ENCODE results near the gene MYO10.

MYO10 gene

GRCh38 chr5:16916262-16916878 is 19.7 kb downstream of the MYO10 start:
- peak; percentile 57 for DNase-seq

DNA sequence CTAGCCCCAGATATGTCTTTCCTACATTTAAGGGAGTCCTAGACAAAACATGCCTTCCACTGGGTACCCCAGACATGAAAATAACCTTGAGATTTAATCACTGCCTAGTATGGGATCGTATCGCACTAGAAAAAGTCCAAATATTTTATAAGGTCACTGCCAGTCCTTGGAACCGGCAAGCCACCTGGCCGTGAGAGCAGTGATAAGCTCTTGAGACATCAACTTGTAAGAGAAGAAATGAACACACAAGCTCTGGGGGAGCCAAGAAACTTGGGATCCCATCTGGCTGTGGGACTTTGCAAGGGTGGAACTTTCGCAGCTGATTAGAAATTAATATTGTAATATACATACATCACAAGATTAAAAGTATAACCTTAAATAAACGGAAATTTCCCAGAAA is 21.5 kb downstream of the MYO10 start:
- DNase-seq, result no peak

- DNase-seq, result no peak
Observed at GRCh38 chr5:16914108-16914435, 22.0 kb downstream of the MYO10 start.

DNA sequence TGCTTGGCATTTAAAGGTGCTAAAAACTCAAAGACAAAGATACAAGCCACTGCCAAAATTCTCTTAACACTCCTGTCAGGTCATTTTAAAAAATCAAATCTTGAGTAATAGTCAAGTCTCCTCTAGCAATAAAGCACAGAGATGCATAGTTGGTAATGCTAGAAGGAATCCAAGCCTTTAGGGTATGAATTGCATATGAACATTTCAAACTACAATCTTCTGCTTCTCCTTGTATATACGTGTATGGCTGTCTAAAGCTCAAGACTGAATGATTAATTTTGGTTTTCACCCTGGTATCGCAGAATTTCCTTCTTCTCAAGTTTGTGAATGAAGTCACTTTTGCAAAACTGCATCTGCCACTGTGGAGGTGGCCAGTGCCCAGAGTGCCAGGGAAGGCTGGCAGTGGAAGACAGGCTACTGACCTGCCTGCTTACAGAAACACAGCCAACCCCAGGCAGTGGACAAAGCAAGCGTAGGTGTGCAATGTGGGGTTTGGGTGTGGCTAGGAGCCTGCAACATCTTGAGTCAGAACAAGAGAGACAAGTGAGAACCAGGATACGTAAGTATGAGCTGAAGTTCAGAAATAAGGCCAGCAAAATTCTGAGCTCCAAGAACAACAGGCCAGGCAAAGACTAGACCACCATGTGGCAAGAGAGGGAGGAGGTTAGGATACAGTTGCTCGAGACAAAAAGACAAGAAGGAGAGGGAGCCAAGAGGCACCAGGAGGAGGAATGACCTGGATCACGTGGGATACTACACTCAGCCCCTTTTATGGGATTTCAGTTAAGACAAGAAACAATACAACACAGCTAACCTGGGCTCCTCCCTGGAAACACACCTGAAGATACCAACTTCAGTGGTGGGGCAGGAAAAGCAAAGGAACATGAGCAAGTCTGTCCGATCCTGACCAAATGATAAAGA is 22.6 kb downstream of the MYO10 start:
- no peak for DNase-seq

DNA sequence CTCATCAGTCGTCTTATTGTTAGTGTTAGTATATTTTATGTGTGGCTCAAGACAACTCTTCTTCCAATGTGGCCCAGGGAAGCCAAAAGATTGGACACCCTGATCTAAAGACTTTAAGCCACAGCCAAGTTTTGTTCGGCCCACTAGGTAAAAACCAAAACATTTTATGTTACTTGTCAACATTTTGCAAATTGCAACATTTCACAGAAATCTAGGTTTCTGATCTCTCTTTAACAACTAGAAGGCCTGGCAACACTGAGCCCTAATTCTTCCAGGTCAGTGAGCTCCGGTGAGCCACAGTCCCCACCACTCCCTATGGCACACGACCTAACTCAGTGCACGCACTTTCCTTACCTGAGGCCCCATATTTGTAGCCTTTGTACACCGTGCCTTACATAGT is 24.0 kb downstream of the MYO10 start:
- DNase-seq, result no peak

DNA sequence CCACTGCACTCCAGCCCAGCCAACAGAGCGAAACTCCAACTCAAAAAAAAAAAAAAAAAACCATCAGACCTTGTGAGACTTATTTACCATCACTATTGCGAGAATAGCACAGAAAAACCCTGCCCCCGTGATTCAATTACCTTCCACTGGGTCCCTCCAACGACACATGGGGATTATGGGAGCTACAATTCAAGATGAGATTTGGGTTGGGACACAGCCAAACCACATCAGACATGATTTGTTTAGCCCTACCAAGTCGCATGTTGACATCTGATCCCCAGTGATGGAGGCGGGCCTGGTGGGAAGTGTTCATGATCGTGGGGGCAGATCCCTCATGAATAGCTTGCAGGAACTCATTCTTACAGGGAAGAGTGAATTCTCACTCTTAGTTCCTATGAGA is 26.6 kb downstream of the MYO10 start:
- peak; percentile 50 for DNase-seq

GRCh38 chr5:16907270-16907669 is 28.8 kb downstream of the MYO10 start:
- no peak for DNase-seq

DNA sequence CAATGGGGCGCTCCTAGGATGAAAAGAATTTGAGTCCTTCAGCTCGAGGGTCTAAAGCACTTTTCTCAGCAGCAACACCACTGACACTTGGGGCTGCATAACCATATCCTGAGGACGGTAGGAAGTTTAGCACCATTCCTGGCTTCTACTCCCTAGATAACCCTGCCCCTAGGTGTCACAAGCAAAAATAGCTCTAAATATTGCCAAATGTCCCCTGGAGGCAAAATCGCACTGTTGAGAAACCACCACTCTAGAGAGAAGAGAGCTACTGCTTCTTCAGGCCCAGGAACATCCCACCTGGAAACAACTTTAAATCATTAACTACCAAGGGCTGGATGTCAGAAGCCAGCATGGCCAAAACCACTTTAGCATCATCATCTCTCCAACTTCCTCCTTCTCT is 29.8 kb downstream of the MYO10 start:
- no peak for DNase-seq

GRCh38 chr5:16903480-16904300 is 32.4 kb downstream of the MYO10 start:
- no peak for DNase-seq

DNA sequence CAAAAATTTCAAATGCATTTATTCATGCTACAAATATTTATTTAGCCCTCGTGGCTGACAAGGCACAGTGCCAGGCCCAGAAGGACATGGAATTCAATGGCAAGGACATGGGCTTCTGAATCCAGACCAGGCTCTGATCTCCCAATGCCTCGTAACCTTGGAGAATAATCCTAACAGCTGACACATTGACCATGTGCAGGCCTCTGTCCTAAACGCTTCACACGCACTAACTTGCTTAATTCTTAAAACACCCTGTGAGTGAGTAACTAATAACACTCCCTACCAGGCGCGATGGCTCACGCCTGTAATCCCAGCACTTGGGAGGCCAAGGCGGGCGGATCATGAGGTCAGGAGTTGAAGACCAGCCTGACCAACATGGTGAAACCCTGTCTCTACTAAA is 33.2 kb downstream of the MYO10 start:
- DNase-seq, result peak; percentile 87

- peak; percentile 34 for DNase-seq
Observed at GRCh38 chr5:16901021-16901644, 35.0 kb downstream of the MYO10 start.

- peak; percentile 24 for DNase-seq
Observed at GRCh38 chr5:16899171-16899570, 36.9 kb downstream of the MYO10 start.

DNA sequence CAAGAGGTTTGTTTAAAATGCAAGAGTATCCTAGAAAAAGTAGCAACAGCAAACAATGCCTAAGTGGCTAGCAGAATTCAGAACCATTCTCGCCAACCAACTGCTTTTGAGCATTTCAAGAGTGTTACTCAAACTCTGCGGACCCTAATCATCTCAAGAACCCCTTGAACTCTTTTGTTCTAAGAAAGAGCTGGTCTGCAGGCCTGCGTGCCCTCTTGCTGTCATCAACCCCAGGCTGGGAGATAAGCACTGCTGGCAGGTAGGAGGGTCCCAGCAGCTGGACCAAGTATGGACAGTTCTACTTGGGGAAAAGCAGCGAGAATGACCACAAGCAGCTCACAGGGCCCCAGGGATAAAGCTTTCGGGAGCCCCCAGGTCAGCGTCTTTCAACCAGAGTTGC is 38.3 kb downstream of the MYO10 start:
- no peak for DNase-seq

DNA sequence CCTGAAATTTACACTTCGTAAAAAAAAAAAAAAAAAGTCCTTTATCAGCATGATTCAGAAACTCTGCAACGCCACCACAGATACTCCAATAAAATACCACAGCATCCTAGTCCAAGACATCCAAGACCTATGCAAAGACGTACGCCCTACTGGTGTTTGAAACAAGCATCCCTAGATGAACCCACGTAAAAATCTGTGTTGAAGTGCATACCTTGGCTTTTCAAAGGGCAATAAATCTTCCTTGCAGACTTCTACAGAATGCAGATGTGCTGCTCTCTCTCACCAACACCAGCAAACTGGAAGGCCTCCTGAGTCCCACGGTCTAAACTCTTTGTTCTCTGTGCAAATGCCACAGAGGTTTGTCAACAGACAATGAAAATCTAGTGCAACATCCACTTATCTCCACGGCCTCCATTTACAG is 38.8 kb downstream of the MYO10 start:
- DNase-seq, result peak; percentile 3

DNA sequence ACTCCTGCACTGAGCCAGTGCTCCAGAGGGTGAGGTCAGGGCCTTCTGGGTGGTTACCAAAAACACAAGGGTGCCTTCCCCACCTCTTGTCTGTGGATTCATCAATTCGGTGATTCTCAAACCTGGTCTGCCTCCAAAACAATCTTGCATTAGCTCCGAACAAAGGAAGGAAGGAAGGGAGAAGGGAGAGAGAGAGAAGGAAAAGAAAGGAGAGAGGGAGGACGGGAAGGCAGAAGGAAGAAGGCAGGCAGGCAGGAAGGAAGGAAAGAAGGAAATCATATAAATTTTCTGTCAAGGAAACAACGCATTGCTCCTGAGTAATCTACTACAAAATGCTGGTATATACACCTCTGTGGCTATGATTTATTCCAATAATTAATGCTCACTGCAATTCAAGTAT is 39.3 kb downstream of the MYO10 start:
- no peak for DNase-seq

DNA sequence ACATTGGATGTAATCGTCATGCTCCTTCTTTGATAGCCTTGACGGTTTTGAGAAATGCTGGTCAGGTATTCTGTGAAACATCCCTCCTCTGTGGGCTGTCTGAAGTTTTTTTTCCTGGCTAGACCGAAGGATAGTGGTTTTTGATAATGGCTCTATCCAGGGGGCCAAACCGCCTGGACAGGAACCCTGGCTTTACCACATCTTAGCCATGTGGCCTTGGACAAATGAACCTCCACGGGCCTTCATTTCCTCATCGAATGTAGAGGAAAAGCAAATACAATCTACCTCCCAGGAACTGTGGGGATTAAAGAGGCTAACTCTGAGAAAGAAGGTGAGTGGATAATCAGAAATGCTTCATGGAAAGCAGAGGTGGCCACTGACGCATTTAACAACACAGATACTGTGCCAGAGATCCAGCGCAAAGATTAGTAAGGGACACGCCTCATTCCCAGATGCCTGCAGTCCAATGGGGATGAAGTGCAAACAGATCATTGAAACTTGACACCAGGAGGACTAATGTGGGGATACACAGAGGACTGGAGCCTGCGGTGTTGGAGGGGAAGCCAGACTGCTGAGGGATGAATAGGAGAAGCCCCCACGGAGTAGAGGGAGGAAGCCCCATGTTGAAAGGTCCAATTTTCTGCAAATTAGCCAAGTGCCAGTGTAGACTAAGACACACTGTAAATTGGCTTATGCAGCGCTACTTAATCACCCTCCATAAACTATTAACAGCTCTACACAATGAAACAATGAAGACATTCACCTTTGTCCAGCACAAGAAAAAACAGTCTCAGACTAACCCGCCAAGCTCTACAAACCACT is 41.6 kb downstream of the MYO10 start:
- DNase-seq, result peak; percentile 92

DNA sequence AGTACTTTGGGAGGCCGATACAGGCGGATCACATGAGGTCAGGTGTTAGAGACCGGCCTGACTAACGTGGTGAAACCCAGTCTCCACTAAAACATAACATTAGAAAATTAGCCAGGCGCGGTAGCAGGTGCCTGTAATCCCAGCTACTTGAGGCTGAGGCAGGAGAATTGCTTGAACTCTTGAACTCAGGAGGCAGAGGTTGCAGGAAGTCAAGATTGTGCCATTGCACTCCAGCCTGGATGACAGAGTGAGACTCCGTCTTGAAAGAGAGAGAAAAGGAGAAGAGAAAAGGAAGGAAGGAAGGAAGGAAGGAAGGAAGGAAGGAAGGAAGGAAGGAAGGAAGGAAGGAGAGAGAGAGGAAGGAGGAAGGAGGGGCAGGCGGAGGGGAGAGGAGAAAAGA is 45.1 kb downstream of the MYO10 start:
- DNase-seq, result no peak

DNA sequence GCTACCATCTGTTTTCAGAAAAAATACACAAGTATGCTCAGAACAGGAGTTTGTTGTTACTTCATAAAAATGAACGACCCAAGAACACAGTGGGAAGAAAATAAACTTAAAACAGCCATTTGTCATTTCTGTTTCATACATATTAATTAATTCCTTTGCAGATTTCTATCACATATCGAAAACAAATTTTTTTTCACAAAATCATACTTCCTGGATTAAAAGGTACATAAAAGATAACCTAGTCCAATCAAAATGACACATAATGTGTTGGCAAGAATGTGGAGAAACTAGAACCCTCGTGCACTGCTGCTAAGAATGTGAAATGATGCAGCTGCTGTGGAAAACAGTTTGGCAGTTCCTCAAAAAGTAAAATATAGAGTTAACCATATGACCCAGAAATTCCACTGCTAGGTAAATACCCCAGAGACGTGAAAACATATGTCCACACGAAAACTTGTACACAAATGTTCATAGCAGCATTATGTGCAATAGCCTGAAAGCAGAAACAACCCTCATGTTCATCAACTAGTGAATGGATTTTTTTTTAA is 46.0 kb downstream of the MYO10 start:
- no peak for DNase-seq

DNA sequence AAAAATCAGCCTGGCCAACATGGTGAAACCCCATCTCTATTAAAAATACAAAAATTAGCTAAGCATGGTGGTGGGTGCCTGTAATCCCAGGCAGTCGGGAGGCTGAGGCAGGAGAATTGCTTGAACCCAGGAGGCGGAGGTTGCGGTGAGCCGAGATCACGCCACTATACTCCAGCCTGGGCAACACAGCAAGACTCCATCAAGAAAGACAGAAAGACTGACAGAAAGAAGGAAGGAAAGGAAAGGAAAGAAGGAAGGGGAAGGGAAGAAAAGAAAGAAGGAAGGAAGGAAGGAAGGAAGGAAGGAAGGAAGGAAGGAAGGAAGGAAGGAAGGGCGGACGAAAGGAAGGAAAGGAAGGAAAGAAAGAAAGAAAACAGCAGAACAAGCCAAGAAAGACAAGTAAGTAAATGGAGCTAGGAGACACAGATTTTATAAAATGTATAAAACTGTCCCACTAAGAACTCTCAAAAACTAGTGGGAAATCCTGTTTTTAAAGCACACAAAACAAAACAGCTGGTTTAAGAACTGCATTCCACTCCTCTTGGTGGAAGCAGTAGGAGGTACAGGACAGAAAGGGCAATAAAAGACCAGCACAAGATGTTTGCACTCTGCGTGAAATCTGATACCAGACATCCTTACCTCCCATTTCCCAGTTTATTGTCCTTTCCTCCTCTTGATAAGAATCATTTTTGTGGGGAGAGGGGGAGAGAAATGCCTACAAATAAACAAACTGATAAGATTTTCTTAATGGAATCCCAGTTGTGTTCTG is 46.7 kb downstream of the MYO10 start:
- no peak for DNase-seq

- DNase-seq, result no peak
Observed at GRCh38 chr5:16888694-16889124, 47.4 kb downstream of the MYO10 start.

GRCh38 chr5:16886793-16887345 is 49.2 kb downstream of the MYO10 start:
- DNase-seq, result no peak
